GM06990 (cell line): Measurements from ENCODE around the gene PTPN13.

Experiments used
- DNase-seq: peaks from one replicate; pipeline ENCODE4 v3.0.0-alpha.2; 2011; ENCODE audit not compliant: insufficient read length; ENCODE audit errors: extremely low read depth
- H3K27me3 ChIP-seq: replicated peaks from 2 replicates; pipeline ENCODE4 v1.6.0; 2011; ENCODE audit warnings: low read length; ENCODE audit not compliant: control insufficient read depth, insufficient read depth
- H3K36me3 ChIP-seq: 2 replicates; pipeline ENCODE4 v1.5.1; 2011; ENCODE audit warnings: low read length; ENCODE audit not compliant: control insufficient read depth, insufficient read depth
- H3K4me3 ChIP-seq: replicated peaks from 2 replicates; pipeline ENCODE4 v1.5.1; 2011; ENCODE audit warnings: low read depth, mild to moderate bottlenecking, control low read depth, low read length
- TF ChIP-seq, protein P1 (sequence below): IDR thresholded peaks from 2 replicates; pipeline ENCODE4 v1.5.1; 2011; ENCODE audit warnings: low read length, control low read depth, mild to moderate bottlenecking, inconsistent platforms; ENCODE audit not compliant: insufficient read depth, poor library complexity, severe bottlenecking

PTPN13 gene

DNA sequence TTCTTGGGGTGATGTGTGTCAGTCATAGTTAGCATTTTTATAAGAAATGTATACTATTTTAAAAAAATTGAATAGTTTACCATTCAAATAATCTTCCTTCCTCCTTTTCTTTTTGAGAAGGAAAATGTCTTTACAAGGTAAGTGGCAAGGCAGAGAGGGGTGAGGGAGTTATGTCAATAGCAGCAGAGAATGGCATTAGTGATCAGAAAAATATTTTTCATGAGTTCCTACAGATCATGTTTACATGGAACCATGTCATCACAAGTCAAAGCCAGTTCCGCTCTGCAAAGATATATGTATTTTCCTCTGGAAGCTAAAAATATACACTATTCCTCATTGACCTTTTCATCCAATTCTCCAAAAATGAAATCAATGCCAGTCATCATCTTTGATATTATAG is 67.3 kb downstream of the PTPN13 start:
- DNase-seq: no peak
- no peaks in the 10 kb centered on the region for H3K36me3 ChIP-seq
- TF ChIP-seq, protein P1, sequence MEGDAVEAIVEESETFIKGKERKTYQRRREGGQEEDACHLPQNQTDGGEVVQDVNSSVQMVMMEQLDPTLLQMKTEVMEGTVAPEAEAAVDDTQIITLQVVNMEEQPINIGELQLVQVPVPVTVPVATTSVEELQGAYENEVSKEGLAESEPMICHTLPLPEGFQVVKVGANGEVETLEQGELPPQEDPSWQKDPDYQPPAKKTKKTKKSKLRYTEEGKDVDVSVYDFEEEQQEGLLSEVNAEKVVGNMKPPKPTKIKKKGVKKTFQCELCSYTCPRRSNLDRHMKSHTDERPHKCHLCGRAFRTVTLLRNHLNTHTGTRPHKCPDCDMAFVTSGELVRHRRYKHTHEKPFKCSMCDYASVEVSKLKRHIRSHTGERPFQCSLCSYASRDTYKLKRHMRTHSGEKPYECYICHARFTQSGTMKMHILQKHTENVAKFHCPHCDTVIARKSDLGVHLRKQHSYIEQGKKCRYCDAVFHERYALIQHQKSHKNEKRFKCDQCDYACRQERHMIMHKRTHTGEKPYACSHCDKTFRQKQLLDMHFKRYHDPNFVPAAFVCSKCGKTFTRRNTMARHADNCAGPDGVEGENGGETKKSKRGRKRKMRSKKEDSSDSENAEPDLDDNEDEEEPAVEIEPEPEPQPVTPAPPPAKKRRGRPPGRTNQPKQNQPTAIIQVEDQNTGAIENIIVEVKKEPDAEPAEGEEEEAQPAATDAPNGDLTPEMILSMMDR: no peak

GRCh38 chr4:86664959-86665358 is 70.8 kb downstream of the PTPN13 start:
- Histone ChIP-seq H3K27me3 (no peaks in the 10 kb centered on the region), H3K4me3 (no peak overlapping the region), H3K36me3 (no peaks in the 10 kb centered on the region)
- DNase-seq: no peak
- TF ChIP-seq, protein P1: no peak

More for the DNA sequence above, 67.3 kb downstream of the PTPN13 start:
- H3K4me3 ChIP-seq: no peak overlapping the region
- H3K27me3 ChIP-seq: no peaks in the 10 kb centered on the region

GRCh38 chr4:86670298-86670697 is 76.2 kb downstream of the PTPN13 start:
- no peak for DNase-seq
- H3K4me3 ChIP-seq: no peak overlapping the region
- no peaks in the 10 kb centered on the region for H3K36me3 ChIP-seq
- no peaks in the 10 kb centered on the region for H3K27me3 ChIP-seq
- TF ChIP-seq, protein P1: no peak

DNA sequence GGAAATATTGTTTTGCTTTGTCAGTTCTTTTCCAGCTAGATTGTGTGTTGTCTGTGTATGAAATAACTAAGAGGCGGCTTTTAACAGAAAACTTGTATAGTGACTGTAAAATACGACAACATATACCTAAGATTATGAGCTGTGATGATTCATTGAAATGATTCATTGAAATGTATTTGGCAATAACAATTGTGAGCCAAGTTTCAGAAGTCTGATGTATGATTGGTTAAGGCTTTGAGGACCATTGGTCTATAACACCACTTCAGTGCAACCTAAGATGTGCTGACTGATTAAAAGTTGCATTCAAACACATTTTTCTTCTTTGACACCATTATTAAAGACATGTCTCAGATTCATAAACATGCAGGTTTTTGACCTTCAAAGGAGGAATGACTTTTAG is 76.6 kb downstream of the PTPN13 start:
- Histone ChIP-seq H3K36me3 (no peaks in the 10 kb centered on the region), H3K27me3 (no peaks in the 10 kb centered on the region), H3K4me3 (no peak overlapping the region)
- no peak for DNase-seq
- TF ChIP-seq, protein P1: no peak

DNA sequence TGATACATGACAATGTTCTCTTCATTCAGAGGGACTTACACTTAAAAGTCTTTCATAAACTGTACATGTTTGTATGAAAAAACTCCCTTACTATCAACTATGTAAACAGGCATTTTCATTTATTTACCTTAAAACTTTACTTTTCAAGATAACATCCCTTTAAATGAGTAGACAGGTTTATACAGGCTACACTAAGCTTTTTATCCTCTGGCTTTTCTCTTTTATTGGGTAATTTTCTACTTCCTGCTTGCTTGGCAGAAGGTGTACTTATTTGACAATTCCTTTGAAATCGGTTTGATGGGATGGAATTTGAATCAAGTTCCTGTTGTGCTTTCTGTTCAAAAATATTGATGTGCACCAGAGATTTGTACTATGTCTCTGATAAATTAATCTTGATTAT is 81.4 kb downstream of the PTPN13 start:
- H3K4me3 ChIP-seq: no peak overlapping the region
- no peaks in the 10 kb centered on the region for H3K36me3 ChIP-seq
- DNase-seq: no peak
- H3K27me3 ChIP-seq: no peaks in the 10 kb centered on the region
- TF ChIP-seq, protein P1: no peak

DNA sequence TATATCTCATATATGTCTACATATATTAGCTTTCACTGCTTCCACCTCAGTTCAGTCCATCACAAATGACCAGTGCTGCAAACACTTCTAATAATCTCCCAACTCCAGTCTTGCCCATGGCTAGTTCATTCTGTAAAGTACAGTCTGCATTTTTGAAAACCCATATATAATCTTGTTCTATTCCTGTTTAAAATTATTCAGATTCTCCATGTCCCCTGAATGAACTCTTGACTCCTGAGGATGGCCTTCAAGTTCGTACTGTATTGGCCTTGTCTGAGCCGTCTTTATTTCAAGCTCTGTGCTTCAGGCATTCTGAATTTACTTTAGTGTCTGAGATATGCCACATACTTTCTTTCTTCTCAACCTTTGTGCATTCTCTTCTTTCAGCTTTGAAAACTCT is 84.7 kb downstream of the PTPN13 start:
- no peaks in the 10 kb centered on the region for H3K36me3 ChIP-seq
- DNase-seq: no peak
- no peak overlapping the region for H3K4me3 ChIP-seq
- no peaks in the 10 kb centered on the region for H3K27me3 ChIP-seq
- TF ChIP-seq, protein P1: no peak
